Skeletal muscle satellite cell (primary cell): Measurements from ENCODE around the gene CLEC16A.

Source experiments
- H3K27me3 ChIP-seq: 2 replicates; pipeline ENCODE4 v1.7.0; 2013; ENCODE audit warnings: low read length; ENCODE audit not compliant: control insufficient read depth, insufficient read depth
- H3K36me3 ChIP-seq: 2 replicates; pipeline ENCODE4 v1.7.0; 2013; ENCODE audit warnings: mild to moderate bottlenecking, control low read depth, low read length; ENCODE audit not compliant: insufficient read depth
- H3K4me1 ChIP-seq: 2 replicates; pipeline ENCODE4 v1.7.0; 2013; ENCODE audit warnings: low read length; ENCODE audit not compliant: control insufficient read depth, insufficient read depth
- H3K4me2 ChIP-seq: 2 replicates; pipeline ENCODE4 v1.7.0; 2013; ENCODE audit warnings: mild to moderate bottlenecking, low read length
- H3K4me3 ChIP-seq: 2 replicates; pipeline ENCODE4 v1.7.0; 2013; ENCODE audit warnings: low read length
- H3K9ac ChIP-seq: 2 replicates; pipeline ENCODE4 v1.7.0; 2013; ENCODE audit warnings: mild to moderate bottlenecking, low read depth, low read length, moderate library complexity
- H3K9me3 ChIP-seq: replicated peaks from 2 replicates; pipeline ENCODE4 v1.7.0; 2013; ENCODE audit warnings: mild to moderate bottlenecking, control low read depth, low read length

Gene CLEC16A

DNA sequence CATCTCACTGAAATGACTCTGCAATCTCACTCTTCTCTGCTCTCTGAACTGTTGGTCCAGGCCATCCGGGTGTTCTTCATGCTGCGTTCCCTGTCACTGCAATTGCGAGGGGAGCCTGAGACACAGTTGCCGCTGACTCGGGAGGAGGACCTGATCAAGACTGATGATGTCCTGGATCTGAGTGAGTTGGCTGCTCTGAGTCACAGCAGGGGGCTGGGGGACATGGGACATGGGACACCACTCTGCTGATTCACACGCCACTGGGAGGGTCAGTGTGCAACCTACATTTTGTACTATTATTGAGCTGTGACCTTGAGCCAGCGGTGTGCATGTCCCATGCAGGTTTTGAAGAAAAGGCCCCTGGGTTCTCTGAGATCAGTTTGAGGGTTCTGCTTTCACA, 116.5 kb downstream of the CLEC16A start:
- no peaks in the 10 kb centered on the region for H3K27me3 ChIP-seq

DNA sequence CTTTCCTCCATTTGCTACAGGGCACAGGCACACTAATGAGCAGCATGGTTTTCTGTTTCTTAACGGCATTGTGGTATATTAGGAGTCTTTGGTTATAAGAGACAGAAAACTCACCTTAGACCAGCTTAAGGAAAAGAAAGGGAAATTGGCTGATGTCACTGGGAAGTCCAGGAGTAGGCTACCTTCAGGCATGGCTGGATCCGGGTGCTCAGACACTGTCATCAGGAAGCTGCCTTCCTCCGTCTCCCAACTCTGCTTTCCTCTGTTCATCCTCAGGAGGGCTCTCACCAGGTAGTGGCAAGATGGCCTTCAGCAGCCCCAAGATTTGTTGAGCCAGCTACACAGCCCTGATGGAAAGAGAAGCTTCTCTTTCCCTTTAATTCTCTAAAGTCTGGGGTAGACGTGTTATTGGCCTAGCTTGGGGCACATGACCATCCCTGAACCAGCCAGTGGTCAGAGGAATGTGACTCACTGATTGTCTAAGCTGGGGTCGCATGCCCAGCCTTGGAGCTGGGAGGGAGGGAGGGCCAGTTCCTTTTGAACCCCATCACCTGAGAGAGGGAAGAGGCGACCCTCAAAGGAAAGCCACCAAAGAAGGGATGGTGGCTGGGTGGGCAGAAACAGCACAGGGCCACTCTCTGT, 117.4 kb downstream of the CLEC16A start:
- peaks cover under 1% of the 10 kb centered on the region for H3K4me1 ChIP-seq
- H3K9ac ChIP-seq: no peak overlapping the region
- H3K27me3 ChIP-seq: no peaks in the 10 kb centered on the region
- no peak overlapping the region for H3K4me3 ChIP-seq
- H3K9me3 ChIP-seq: no peaks in the 10 kb centered on the region
- H3K36me3 ChIP-seq: peaks cover 25% of the 10 kb centered on the region
- no peak overlapping the region for H3K4me2 ChIP-seq

More for the DNA sequence above, 116.5 kb downstream of the CLEC16A start:
- H3K4me3 ChIP-seq: no peak overlapping the region
- no peak overlapping the region for H3K4me2 ChIP-seq
- H3K36me3 ChIP-seq: peaks cover 24% of the 10 kb centered on the region
- H3K4me1 ChIP-seq: peaks cover 10% of the 10 kb centered on the region
- H3K9me3 ChIP-seq: no peaks in the 10 kb centered on the region
- H3K9ac ChIP-seq: no peak overlapping the region

DNA sequence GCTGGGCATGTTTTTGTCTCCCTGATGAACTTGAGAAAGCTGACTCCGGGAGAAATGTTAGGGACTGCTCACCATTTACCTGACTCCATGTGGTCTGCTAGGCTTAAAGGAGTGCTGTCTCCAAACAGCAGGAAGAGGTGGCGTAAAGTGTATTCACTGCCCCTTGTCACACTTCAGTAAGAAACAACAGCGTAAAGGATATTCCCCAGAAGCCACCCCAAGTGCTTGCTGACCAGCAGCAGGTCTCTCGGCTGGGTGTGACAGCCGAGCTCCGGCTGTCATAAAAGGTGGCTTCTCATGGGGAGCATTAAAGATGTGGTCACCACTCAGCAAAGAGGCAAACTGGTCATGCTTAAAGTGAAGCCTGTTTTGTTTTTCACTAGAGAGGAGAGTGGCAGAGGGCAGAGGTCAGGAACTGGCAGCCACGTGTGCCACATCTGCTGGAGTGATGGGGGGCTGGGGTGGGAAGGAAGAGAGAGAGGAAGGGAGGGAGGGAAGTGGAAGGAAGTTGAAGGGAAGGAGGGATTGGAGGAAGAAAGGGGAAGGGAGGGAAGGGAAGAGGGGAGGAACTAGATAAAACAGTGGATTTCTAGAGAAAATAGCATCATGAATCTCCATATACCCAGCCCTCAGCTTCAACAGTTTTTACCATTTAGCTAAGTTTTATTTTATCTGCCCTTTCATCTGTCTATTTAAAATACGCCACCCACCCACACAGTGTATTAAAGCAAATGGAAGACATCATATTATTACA, 119.3 kb downstream of the CLEC16A start:
- H3K9me3 ChIP-seq: no peaks in the 10 kb centered on the region
- H3K27me3 ChIP-seq: no peaks in the 10 kb centered on the region
- no peak overlapping the region for H3K9ac ChIP-seq
- H3K36me3 ChIP-seq: peaks cover 21% of the 10 kb centered on the region
- H3K4me2 ChIP-seq: no peak overlapping the region
- no peaks in the 10 kb centered on the region for H3K4me1 ChIP-seq
- no peak overlapping the region for H3K4me3 ChIP-seq

DNA sequence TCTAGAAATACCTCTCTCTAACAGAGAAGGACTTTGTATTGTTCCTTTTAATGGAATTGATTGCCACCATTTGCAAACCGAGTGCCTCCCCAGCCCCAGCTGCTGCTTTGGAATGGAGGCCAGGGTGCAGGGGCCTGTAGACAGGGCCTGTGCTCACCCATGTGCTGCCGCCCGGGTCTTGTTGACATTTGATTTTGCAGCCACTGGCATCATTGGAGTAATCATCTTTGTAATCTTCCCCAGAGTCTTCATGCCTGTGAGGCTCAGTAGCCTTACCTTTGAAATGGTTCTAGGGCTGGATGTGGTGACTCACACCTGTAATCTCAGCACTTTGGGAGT, 119.8 kb downstream of the CLEC16A start:
- H3K4me2 ChIP-seq: no peak overlapping the region
- H3K4me1 ChIP-seq: no peaks in the 10 kb centered on the region
- peaks cover 21% of the 10 kb centered on the region for H3K36me3 ChIP-seq
- no peak overlapping the region for H3K4me3 ChIP-seq
- no peaks in the 10 kb centered on the region for H3K9me3 ChIP-seq
- H3K9ac ChIP-seq: no peak overlapping the region
- H3K27me3 ChIP-seq: no peaks in the 10 kb centered on the region

DNA sequence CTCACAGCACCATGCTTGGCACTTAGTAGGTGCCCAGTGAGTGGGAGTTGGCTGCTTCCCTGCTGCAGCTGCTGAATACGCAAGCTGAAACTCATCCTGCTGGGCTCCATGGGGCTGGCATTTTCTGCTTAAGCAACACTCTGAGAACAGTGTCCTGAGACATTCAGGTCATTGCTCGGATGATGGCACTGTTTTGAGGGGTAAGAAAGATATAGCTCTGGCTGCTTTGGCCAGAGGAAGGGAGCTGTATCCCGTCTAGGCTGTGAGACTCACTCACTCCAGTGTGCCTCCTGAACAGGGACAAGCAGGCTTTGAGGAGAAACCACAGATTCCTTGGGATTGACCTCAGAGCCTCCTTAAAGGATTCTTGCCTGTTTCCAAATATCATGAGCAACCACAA, 120.5 kb downstream of the CLEC16A start:
- Histone ChIP-seq H3K9me3 (no peaks in the 10 kb centered on the region), H3K4me1 (no peaks in the 10 kb centered on the region), H3K4me3 (no peak overlapping the region), H3K9ac (no peak overlapping the region), H3K4me2 (no peak overlapping the region), H3K36me3 (peaks cover 21% of the 10 kb centered on the region), H3K27me3 (no peaks in the 10 kb centered on the region)

DNA sequence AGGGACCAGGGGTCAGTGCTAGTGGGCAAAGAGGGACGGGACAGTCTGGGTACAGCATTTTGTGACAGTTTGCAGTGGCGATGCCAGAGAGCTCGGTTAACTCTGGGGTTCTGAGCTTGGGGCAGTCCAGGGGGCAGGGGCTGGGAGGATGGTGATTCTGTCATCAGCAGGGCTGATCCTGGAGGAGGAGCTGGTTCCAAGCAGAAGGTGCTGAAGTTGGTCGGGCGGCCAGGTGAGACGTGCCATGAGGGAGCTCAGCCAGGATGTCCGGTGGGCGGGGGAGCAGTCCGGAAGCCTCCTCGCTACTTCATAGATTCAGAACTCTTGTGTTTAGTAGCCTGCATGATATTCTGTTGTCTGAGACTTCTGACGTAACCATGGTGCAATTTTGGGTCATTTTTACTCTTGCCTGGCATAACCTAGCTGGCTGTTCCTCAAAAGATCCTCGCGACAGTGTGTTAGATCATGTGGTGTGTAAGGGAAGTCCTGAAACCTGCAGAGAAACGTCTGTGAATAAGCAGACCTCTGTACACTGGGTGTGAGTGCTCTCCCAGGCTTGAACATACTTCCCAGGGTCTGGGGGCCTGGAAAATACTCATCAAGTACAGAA, 122.0 kb downstream of the CLEC16A start:
- no peaks in the 10 kb centered on the region for H3K9me3 ChIP-seq
- no peaks in the 10 kb centered on the region for H3K27me3 ChIP-seq
- H3K4me2 ChIP-seq: no peak overlapping the region
- peaks cover 23% of the 10 kb centered on the region for H3K36me3 ChIP-seq
- H3K4me3 ChIP-seq: no peak overlapping the region
- H3K4me1 ChIP-seq: no peaks in the 10 kb centered on the region
- H3K9ac ChIP-seq: no peak overlapping the region

DNA sequence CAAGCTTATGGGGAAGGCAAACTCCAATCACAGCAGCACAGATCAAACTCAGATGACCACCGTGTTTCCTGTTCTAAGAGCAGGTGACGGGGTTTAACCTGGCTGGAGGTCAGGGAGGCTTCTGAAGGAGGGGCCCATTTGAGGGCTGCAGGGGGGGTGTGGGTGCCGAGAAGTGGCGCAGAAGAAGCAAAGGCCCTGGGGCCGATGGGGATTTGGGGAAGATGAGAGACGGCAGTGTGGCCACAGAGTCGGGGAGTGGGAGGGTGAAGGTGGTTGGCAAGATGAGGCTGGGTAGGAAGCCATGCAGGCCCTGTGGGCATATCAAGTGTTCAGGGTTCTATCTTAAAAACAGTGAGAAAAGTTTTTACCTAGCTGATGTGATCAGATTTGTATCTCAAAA, 122.9 kb downstream of the CLEC16A start:
- no peaks in the 10 kb centered on the region for H3K27me3 ChIP-seq
- no peak overlapping the region for H3K9ac ChIP-seq
- no peak overlapping the region for H3K4me2 ChIP-seq
- H3K4me3 ChIP-seq: no peak overlapping the region
- H3K9me3 ChIP-seq: no peaks in the 10 kb centered on the region
- H3K36me3 ChIP-seq: peaks cover 18% of the 10 kb centered on the region
- no peaks in the 10 kb centered on the region for H3K4me1 ChIP-seq

DNA sequence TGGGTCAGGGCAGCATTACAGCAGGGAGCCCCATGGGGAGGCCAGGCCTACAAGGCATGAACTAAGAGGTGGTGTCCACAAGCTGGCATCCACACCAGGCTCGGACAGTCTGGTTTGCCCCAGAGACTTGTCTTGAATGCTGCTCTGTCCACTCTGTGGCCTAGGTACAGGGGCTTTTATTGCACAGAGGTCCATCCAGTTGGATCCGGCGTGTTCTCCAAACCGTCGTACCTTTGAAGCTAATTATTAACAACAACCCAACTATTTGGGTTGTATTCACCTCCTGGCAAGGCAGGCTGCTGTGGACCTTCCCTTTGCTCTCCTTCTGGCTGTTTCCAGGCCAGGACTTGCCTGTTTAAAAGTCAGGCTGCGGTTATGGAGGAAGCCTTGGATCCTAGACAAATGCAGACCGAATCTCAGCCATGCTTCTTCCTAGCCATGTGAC, 123.4 kb downstream of the CLEC16A start:
- Histone ChIP-seq H3K4me2 (no peak overlapping the region), H3K36me3 (peaks cover 19% of the 10 kb centered on the region), H3K27me3 (no peaks in the 10 kb centered on the region), H3K4me3 (no peak overlapping the region), H3K4me1 (no peaks in the 10 kb centered on the region), H3K9ac (no peak overlapping the region), H3K9me3 (no peaks in the 10 kb centered on the region)

DNA sequence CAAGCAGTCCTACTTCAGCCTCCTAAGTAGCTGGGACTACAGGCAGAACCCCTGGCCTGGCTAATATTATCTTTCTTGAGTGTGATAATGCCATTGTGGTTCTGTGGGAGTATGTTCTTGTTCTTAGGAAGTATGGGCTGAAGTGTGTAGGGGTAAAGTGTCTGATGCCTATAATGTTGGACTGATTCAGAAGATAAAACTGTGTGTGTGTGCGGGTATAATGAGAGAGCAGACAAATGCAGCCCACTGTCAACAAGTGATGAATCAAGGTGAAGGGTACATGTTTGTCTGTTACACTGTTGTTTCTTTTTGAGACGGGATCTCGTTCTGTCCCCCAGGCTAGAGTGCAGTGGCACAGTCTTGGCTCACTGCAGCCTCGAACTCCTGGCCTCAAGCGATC, 127.5 kb downstream of the CLEC16A start:
- H3K4me3 ChIP-seq: no peak overlapping the region
- no peaks in the 10 kb centered on the region for H3K9me3 ChIP-seq
- peaks cover 10% of the 10 kb centered on the region for H3K4me1 ChIP-seq
- no peaks in the 10 kb centered on the region for H3K27me3 ChIP-seq
- H3K9ac ChIP-seq: no peak overlapping the region
- H3K4me2 ChIP-seq: no peak overlapping the region
- peaks cover 14% of the 10 kb centered on the region for H3K36me3 ChIP-seq

DNA sequence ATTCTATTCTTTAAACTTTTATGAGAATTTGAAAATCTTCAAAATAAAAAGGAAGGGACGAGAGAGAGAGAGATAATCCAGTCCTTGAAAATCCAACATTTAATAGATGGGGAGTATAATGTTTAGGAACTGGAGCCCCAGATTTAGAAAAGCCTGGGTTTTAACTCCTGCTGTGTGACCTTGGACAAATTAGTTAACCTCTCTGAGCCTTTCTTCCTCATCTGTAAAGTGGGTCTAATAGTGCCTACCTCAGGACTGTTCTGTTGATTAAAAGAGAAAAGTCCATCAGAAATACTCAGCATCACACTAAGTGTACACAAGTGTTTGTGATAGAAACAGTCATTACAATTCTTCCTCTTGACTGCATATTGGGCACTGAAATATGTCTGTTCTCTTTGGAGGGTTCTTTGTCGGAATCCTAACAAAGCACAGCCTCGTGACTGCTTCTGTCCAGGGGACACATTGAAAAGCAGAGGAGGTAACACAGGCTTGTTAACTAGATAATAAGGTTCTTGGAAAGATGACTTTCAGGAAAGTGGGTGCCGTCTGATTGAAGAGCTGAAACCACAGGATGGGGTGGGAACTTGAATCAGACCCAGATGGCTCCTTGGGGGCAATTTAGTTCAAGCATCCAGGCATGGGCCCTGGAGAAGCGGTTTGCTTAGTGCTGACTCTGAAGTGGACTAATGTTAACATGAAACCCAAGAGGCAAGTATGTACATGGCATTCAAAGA, 128.2 kb downstream of the CLEC16A start:
- H3K9me3 ChIP-seq: no peaks in the 10 kb centered on the region
- no peak overlapping the region for H3K9ac ChIP-seq
- H3K4me1 ChIP-seq: peaks cover 17% of the 10 kb centered on the region
- no peaks in the 10 kb centered on the region for H3K27me3 ChIP-seq
- no peak overlapping the region for H3K4me3 ChIP-seq
- peaks cover 14% of the 10 kb centered on the region for H3K36me3 ChIP-seq
- H3K4me2 ChIP-seq: no peak overlapping the region

DNA sequence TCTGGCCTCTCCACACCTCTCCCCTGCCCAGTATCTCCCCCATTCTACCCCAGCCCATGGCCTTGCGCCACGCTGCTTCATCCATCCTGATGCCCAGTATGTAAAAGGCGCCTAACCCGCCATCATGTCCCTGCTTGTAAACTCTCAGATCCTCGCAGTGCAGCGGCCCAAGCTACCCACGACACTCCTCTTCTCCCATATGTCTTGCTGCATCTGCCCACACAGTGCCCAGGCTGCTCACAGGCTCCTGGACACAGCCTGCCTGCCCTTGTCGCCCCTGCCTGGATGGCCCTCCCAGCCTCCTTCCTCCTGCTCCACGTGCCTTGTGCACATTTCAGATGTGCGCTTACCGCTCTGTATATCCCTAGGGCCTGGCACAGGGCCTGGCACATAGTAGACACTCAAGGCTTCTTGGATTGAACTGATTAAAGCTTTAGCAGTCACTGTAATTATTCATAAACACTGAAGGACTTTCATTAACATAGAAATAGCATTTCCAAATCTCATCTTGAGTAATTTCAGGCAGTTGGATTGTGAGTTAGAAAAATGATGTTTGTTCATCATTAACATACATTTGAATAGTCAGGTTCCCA, 129.1 kb downstream of the CLEC16A start:
- H3K27me3 ChIP-seq: no peaks in the 10 kb centered on the region

More for the DNA sequence above, 129.1 kb downstream of the CLEC16A start:
- H3K36me3 ChIP-seq: peaks cover 14% of the 10 kb centered on the region
- H3K9ac ChIP-seq: no peak overlapping the region
- H3K4me2 ChIP-seq: no peak overlapping the region
- no peaks in the 10 kb centered on the region for H3K9me3 ChIP-seq
- H3K4me1 ChIP-seq: peaks cover 26% of the 10 kb centered on the region
- no peak overlapping the region for H3K4me3 ChIP-seq
